A549 treated with DMSO at 1 μM for 4 hours (cell line): ENCODE data around the gene SAMD9. TPM values are rescaled to one million over a fixed set of nuclear protein-coding genes. Genes with fewer than 3 reads are reported as not detected.

Source experiments
- total RNA-seq: library from RNA; stranded (reverse); fragments of 200-300 nt; extraction: Qiagen RNA extraction; gene quantifications from 5 replicates; pipeline ENCODE4 v1.2.3, GENCODE V29; 2022; ENCODE audit warnings: low read depth

The SAMD9 gene
- 4.6 to 10.8 TPM (median 7.5 TPM) in 5 replicates for total RNA-seq

DNA sequence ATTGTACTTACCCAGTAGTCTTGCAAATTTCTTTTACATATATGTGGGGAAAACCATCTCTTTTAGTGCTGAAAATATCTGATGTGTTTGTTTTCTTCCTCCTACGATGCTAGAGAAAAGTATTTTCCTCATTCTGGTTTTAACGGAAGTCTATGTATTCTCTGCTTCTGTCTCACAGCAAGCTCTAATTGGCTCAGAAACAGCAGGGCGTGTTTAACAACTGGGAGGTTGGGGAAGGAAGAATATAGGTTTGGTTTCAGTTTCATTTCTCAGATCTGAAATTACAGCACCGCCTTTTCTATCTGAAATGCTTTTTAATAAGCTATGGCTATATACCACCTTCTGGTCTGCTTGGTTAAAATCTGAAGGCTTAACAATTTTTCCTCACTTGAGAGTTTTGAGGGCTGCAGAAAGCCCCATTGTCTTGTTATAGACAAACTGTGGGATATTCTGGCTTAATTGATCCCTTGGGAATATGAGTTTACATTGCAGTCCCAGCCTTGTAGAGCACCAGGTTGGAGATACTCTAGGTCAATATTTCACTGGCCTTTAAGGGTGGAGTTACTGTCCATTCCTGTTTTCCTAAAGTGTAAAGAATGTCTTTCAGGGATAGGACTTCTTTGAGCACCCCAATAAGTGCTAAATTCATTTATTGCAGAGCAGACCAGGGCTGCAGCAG is at the start of gene SAMD9:
SAMD9 (minus strand) TSS at position 128 of the 679 bp plus-strand sequence. CDS start 11,882 bp downstream, outside the sequence.

DNA sequence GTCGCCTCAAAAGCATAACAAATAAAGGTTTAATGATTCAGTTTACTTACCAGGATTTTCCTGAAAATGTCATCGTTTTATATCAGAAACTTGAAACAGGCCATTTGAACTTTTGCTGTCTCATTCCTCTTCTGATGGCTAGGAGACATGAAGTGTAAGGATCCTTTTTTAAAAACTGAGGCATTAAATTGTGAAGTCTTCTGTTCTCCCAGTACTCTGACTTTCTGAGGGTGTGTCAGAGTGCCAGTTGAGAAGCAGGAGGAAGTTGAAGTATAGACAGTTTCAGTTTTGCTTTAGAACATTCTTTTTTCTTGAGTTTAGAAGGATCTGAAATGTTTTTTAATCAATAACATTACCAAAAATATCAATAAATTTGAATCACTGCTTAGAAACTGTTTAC is 30.4 kb upstream of the SAMD9 start, which contains the start of gene SAMD9L:
SAMD9L (minus strand) TSS at position 242 of the 400 bp plus-strand sequence. CDS start 12,414 bp downstream, outside the sequence.

Other genes with a start within 250 kb of the SAMD9 start
- gene SAMD9L, start 30.4 kb upstream of the SAMD9 start, total RNA-seq, result 0.68 to 1.4 TPM (median 0.90 TPM) in 5 replicates
- gene HEPACAM2, start 108.5 kb upstream of the SAMD9 start, total RNA-seq, result not detected in 5 replicates
- 4.8 to 7.8 TPM (median 6.9 TPM) in 5 replicates for gene VPS50, start 114.4 kb upstream of the SAMD9 start, total RNA-seq